Stimulated activated CD8-positive, alpha-beta memory T cell treated with anti-CD3 and anti-CD28 coated beads, Interleukin-15, amount 100 ng/mL, for 1 hour (primary cell): ENCODE measurements around the gene BBX.

Source experiments
- DNase-seq: peaks from one replicate; pipeline ENCODE4 v3.0.0-alpha.2; 2020; ENCODE audit warnings: low read depth

The BBX gene

GRCh38 chr3:107600780-107601179, 78.0 kb downstream of the BBX start:
- DNase-seq: no peak

GRCh38 chr3:107604057-107604822, 81.5 kb downstream of the BBX start:
- DNase-seq: no peak

GRCh38 chr3:107611775-107612469, 89.2 kb downstream of the BBX start:
- DNase-seq: no peak

GRCh38 chr3:107612664-107613084, 89.9 kb downstream of the BBX start:
- no peak for DNase-seq

- DNase-seq: no peak
Observed at GRCh38 chr3:107619549-107619948, 96.8 kb downstream of the BBX start.

GRCh38 chr3:107620534-107620933, 97.8 kb downstream of the BBX start:
- no peak for DNase-seq

GRCh38 chr3:107621465-107621864, 98.7 kb downstream of the BBX start:
- no peak for DNase-seq

- DNase-seq: no peak
Observed at GRCh38 chr3:107627962-107628542, 105.3 kb downstream of the BBX start.

- no peak for DNase-seq
Observed at GRCh38 chr3:107629566-107629965, 106.8 kb downstream of the BBX start.

- no peak for DNase-seq
Observed at GRCh38 chr3:107630779-107631178, 108.0 kb downstream of the BBX start.

- no peak for DNase-seq
Observed at GRCh38 chr3:107632576-107632975, 109.8 kb downstream of the BBX start.

GRCh38 chr3:107633327-107634098, 110.8 kb downstream of the BBX start:
- DNase-seq: no peak

GRCh38 chr3:107634099-107634489, 111.3 kb downstream of the BBX start:
- DNase-seq: no peak

GRCh38 chr3:107637416-107638183, 114.8 kb downstream of the BBX start:
- DNase-seq: no peak

- DNase-seq: no peak
Observed at GRCh38 chr3:107641572-107642307, 119.0 kb downstream of the BBX start.

GRCh38 chr3:107643038-107643883, 120.5 kb downstream of the BBX start:
- DNase-seq: no peak

- DNase-seq: no peak
Observed at GRCh38 chr3:107644631-107645030, 121.9 kb downstream of the BBX start.

GRCh38 chr3:107650788-107651187, 128.0 kb downstream of the BBX start:
- no peak for DNase-seq

GRCh38 chr3:107651782-107652181, 129.0 kb downstream of the BBX start:
- no peak for DNase-seq

GRCh38 chr3:107654218-107654617, 131.5 kb downstream of the BBX start:
- DNase-seq: no peak
